GM12891 (cell line): ENCODE results near the gene THAP7.
"Not testable (repeated sequence)": the region's sequence is repeated elsewhere in the genome, so short reads cannot be mapped to it uniquely, and the experiment has no call there.

Source experiments
- POLR2A ChIP-seq: IDR thresholded peaks from 2 replicates; pipeline ENCODE4 v1.6.1; 2011; ENCODE audit warnings: low read depth, low read length, control low read depth
- POLR2AphosphoS5 ChIP-seq: IDR thresholded peaks from 2 replicates; pipeline ENCODE4 v1.6.1; 2011; ENCODE audit warnings: low read depth, low read length, control low read depth
- POU2F2 ChIP-seq: IDR thresholded peaks from 2 replicates; pipeline ENCODE4 v1.6.1; 2011; ENCODE audit warnings: low read depth, mild to moderate bottlenecking, control low read depth, low read length, moderate library complexity
- SPI1 ChIP-seq: IDR thresholded peaks from 2 replicates; pipeline ENCODE4 v1.6.1; 2011; ENCODE audit warnings: low read depth, low read length, control low read depth
- TAF1 ChIP-seq: IDR thresholded peaks from 2 replicates; pipeline ENCODE4 v1.6.1; 2011; ENCODE audit warnings: low read depth, low read length, control low read depth

- not testable (repeated sequence) for TF ChIP-seq POLR2A, POLR2AphosphoS5, SPI1, TAF1, POU2F2
These were observed 37.2 kb upstream of the THAP7 start for GRCh38 chr22:21039158-21039557.
